K562 (cell line): ENCODE results near the gene ST6GALNAC2. TPM values are rescaled to one million over a fixed set of nuclear protein-coding genes. Genes with fewer than 3 reads are reported as not detected.

Experiments
- ATAC-seq: fragments of 200-7000 bp; cut with Tn5 transposase; 3 replicates; pipeline ENCODE4 v1.9.1; 2020; ENCODE audit warnings: moderate library complexity
- BruUV-seq: library from RNA; stranded (reverse); fragments of 400-500 nt; replicated peaks from 2 replicates; lab custom pipeline; 2021; lab: Mats Ljungman, UMichigan
- CTCF ChIA-PET: fragments of 300-600 bp; formaldehyde crosslinking; extraction: SDS; loops from one replicate; lab custom pipeline; 2021; ENCODE audit warnings: low intra/inter-chr PET ratio; lab: Yijun Ruan, JAX
- POLR2A ChIA-PET: fragments of 300-600, 350-650 bp; sonication (Branson Sonifier 250); formaldehyde crosslinking; extraction: SDS; loops from one replicate; lab custom pipeline; 2021; ENCODE audit warnings: antibody characterized with exemption, inconsistent platforms; lab: Yijun Ruan, JAX
- DNase-seq, 4 experiments: peaks; one replicate each; pipeline versions ENCODE4 v3.0.0 to v3.0.0-alpha.2; 2011 to 2018; ENCODE audit warnings: low spot score in 3 of 4, mixed read lengths in 3 of 4; ENCODE audit errors: extremely low read depth in 1 of 4
- FAIRE-seq: peaks from 2 replicates; lab custom pipeline; 2011; peaks lifted over from hg19 to GRCh38; lab: Jason Lieb, UNC
- H2AFZ ChIP-seq: 2 replicates; pipeline ENCODE4 v1.6.0; 2011; ENCODE audit warnings: low read depth, low read length, control low read depth, inconsistent platforms
- H3K27ac ChIP-seq: fragments of 200-600 bp; 3 replicates; pipeline ENCODE4 v1.8.0; 2011; ENCODE audit warnings: low read depth, mild to moderate bottlenecking, control low read depth, inconsistent platforms, low read length, moderate library complexity, mixed read lengths; ENCODE audit errors: extremely low read depth
- H3K27me3 ChIP-seq, 2 experiments: fragments of 300-600 bp in 1 of 2; 2 replicates in 1 of 2; 3 replicates in 1 of 2; pipeline versions ENCODE4 v1.6.0 to v1.8.0; 2011; ENCODE audit warnings: inconsistent platforms in 2 of 2, low read length in 2 of 2, mild to moderate bottlenecking in 1 of 2, mixed read lengths in 1 of 2, moderate library complexity in 1 of 2; ENCODE audit not compliant: control insufficient read depth in 2 of 2, insufficient read depth in 2 of 2
- H3K36me3 ChIP-seq: fragments of 300-600 bp; 3 replicates; pipeline ENCODE4 v1.8.0; 2011; ENCODE audit warnings: mild to moderate bottlenecking, low read length, inconsistent platforms; ENCODE audit not compliant: control insufficient read depth, insufficient read depth
- H3K4me1 ChIP-seq, 2 experiments: fragments of 200-600 bp in 1 of 2; replicated peaks in 1 of 2; 2 replicates in 1 of 2; 3 replicates in 1 of 2; pipeline versions ENCODE4 v1.5.1 to v1.8.0; 2011; ENCODE audit warnings: inconsistent platforms in 2 of 2, low read length in 2 of 2, mild to moderate bottlenecking in 1 of 2, mixed read lengths in 1 of 2, moderate library complexity in 1 of 2; ENCODE audit not compliant: control insufficient read depth in 2 of 2, insufficient read depth in 2 of 2
- H3K4me2 ChIP-seq: 2 replicates; pipeline ENCODE4 v1.6.1; 2011; ENCODE audit warnings: low read length, control low read depth, inconsistent platforms, mixed read lengths; ENCODE audit not compliant: insufficient read depth
- H3K4me3 ChIP-seq: fragments of 200-600 bp; sonication (generic), shearing (Covaris generic); 2 replicates; pipeline ENCODE4 v1.5.1; 2016; ENCODE audit warnings: control low read depth, inconsistent platforms
- H3K79me2 ChIP-seq: fragments of 200-600 bp; 3 replicates; pipeline ENCODE4 v1.8.0; 2011; ENCODE audit warnings: low read length, inconsistent platforms; ENCODE audit not compliant: control insufficient read depth, insufficient read depth
- H3K9ac ChIP-seq, 2 experiments: 2 replicates each; pipeline versions ENCODE4 v1.6.0 to v1.6.1; 2011; ENCODE audit warnings: low read depth in 2 of 2, low read length in 2 of 2, control low read depth in 1 of 2, inconsistent platforms in 1 of 2, mild to moderate bottlenecking in 1 of 2, mixed read lengths in 1 of 2; ENCODE audit not compliant: insufficient read depth in 1 of 2
- H3K9me1 ChIP-seq: one replicate; pipeline ENCODE4 v1.6.0; 2011; ENCODE audit warnings: inconsistent platforms, mild to moderate bottlenecking, low read length, moderate library complexity; ENCODE audit not compliant: control insufficient read depth, insufficient read depth
- H3K9me3 ChIP-seq: replicated peaks from 2 replicates; pipeline ENCODE4 v1.5.1; 2011; ENCODE audit warnings: low read depth, low read length, inconsistent platforms; ENCODE audit not compliant: control insufficient read depth, insufficient read depth
- H4K20me1 ChIP-seq: replicated peaks from 2 replicates; pipeline ENCODE4 v1.6.1; 2011; ENCODE audit warnings: low read length, inconsistent platforms, mixed read lengths; ENCODE audit not compliant: control insufficient read depth, insufficient read depth
- BMI1 ChIP-seq: fragments of 150-350 bp; IDR thresholded peaks from 2 replicates; pipeline ENCODE4 v1.6.1; 2014; ENCODE audit warnings: low read length
- HDGF ChIP-seq: fragments of 450-650 bp; IDR thresholded peaks from 2 replicates; pipeline ENCODE4 v1.6.1; 2016
- KHSRP ChIP-seq: fragments of 450-650 bp; IDR thresholded peaks from 2 replicates; pipeline ENCODE4 v1.6.1; 2017
- MAZ ChIP-seq, 2 experiments: fragments of 450-650 bp in 1 of 2; sonication (generic) in 1 of 2; formaldehyde crosslinking; IDR thresholded peaks in 1 of 2; conservative IDR thresholded peaks in 1 of 2; 2 replicates each; pipeline versions ENCODE4 v1.4.0 to v1.5.0; 2020; ENCODE audit warnings: mild to moderate bottlenecking in 1 of 2, missing genetic modification reagents in 1 of 2
- NCOA4 ChIP-seq: fragments of 450-650 bp; IDR thresholded peaks from 2 replicates; pipeline ENCODE4 v1.6.1; 2018; ENCODE audit warnings: mild to moderate bottlenecking; ENCODE audit not compliant: partially characterized antibody
- NR4A1 ChIP-seq, 2 experiments: fragments of 250-450 bp in 1 of 2; fragments of 450-650 bp in 1 of 2; sonication (Bioruptor Pico) in 1 of 2; IDR thresholded peaks; 2 replicates each; pipeline versions ENCODE4 v1.4.0 to v1.6.1; 2016 to 2020; ENCODE audit warnings: mild to moderate bottlenecking in 2 of 2, missing compliant biosample characterization in 1 of 2, missing genetic modification characterization in 1 of 2, moderate library complexity in 1 of 2
- PHF8 ChIP-seq: fragments of 200-600 bp; sonication (generic); IDR thresholded peaks from 2 replicates; pipeline ENCODE4 v1.6.1; 2012; ENCODE audit warnings: mixed run types, mild to moderate bottlenecking, inconsistent platforms, low read length, moderate library complexity, borderline replicate concordance
- RBM15 ChIP-seq: fragments of 200-400 bp; formaldehyde crosslinking; IDR thresholded peaks from 2 replicates; pipeline ENCODE4 v1.6.1; 2018; ENCODE audit warnings: mild to moderate bottlenecking, low read length, moderate library complexity; ENCODE audit not compliant: insufficient read depth
- RCOR1 ChIP-seq, 2 experiments: IDR thresholded peaks; 2 replicates each; pipeline ENCODE4 v1.6.1; 2012; ENCODE audit warnings: low read depth in 2 of 2, low read length in 2 of 2, borderline replicate concordance in 1 of 2, improper control_type of control experiment in 1 of 2
- SIN3B ChIP-seq: fragments of 450-650 bp; IDR thresholded peaks from 2 replicates; pipeline ENCODE4 v1.6.1; 2017; ENCODE audit warnings: low read depth, mild to moderate bottlenecking, moderate library complexity
- ZFX ChIP-seq: sonication (generic); formaldehyde crosslinking; IDR thresholded peaks from 2 replicates; pipeline ENCODE4 v1.8.0; 2022; ENCODE audit warnings: mild to moderate bottlenecking, missing genetic modification reagents, moderate library complexity
- ZKSCAN8 ChIP-seq: fragments of 200-800 bp; sonication (Bioruptor generic); IDR thresholded peaks from 2 replicates; pipeline ENCODE4 v1.6.1; 2016; ENCODE audit warnings: missing genetic modification characterization, missing compliant biosample characterization
- ZNF212 ChIP-seq: fragments of 450-650 bp; formaldehyde crosslinking; IDR thresholded peaks from 2 replicates; pipeline ENCODE4 v1.4.0; 2020; ENCODE audit warnings: mild to moderate bottlenecking
- ZNF584 ChIP-seq: fragments of 200-800 bp; sonication (Bioruptor generic); IDR thresholded peaks from 2 replicates; pipeline ENCODE4 v1.6.1; 2016; ENCODE audit warnings: low read depth, mild to moderate bottlenecking, missing genetic modification characterization, missing compliant biosample characterization
- ZNF699 ChIP-seq: fragments of 250-450 bp; sonication (Bioruptor Pico); IDR thresholded peaks from 2 replicates; pipeline ENCODE4 v1.8.0; 2021; ENCODE audit warnings: mild to moderate bottlenecking, moderate library complexity; ENCODE audit not compliant: insufficient replicate concordance
- WGBS: fragments of 100-300 bp; shearing (Covaris generic); methylation state at CpG from one replicate; pipeline ENCODE4 v1.1.6; 2016; ENCODE audit warnings: low coverage, mixed read lengths; ENCODE audit not compliant: insufficient coverage; ENCODE audit errors: missing lambda C conversion rate; 5-methylcytosine and 5-hydroxymethylcytosine counted together
- in situ Hi-C: fragments of 300-500 bp; cut with MboI; formaldehyde crosslinking; loops from 4 replicates; pipeline ENCODE4 v1.15.0; 2018; ENCODE audit warnings: inconsistent platforms, mixed read lengths
- intact Hi-C: fragments of 100-400 bp; cut with micrococcal nuclease; formaldehyde crosslinking; loops from 2 replicates; pipeline ENCODE4 v1.14.2; 2022
- polyA plus RNA-seq, 8 experiments: library from polyadenylated mRNA; depleted of rRNA in 4 of 8; stranded (reverse) in 5 of 8; unstranded in 3 of 8; fragments of >200 nt; fragmentation: Nextera tagmentation in 2 of 8; fragmentation: Illumina TruSeq in 1 of 8; extraction: Ambion mirVana in 2 of 8; extraction: Trizol in 1 of 8; gene quantifications; 2 replicates each; pipeline versions ENCODE4 v1.2.1 to v1.2.3, GENCODE V29; 2011 to 2014; ENCODE audit warnings: inconsistent platforms in 1 of 8, missing spikeins in 1 of 8
- total RNA-seq, 7 experiments: library from RNA; depleted of rRNA in 6 of 7; stranded (reverse); fragments of >200 nt in 6 of 7; fragmentation: Illumina TruSeq in 2 of 7; extraction: Trizol in 2 of 7; gene quantifications; 2 replicates each; pipeline versions ENCODE4 v1.2.1 to v1.2.3, GENCODE V29; 2011 to 2021; ENCODE audit warnings: low replicate concordance in 1 of 7
- TF ChIP-seq, protein P1 (sequence below): sonication (generic); formaldehyde crosslinking; IDR thresholded peaks from 2 replicates; pipeline ENCODE4 v1.8.1; 2022; ENCODE audit warnings: missing genetic modification reagents
- TF ChIP-seq, protein P2 (sequence below): fragments of 450-650 bp; IDR thresholded peaks from one replicate; pipeline ENCODE4 v1.6.1; 2018; ENCODE audit warnings: mild to moderate bottlenecking, moderate library complexity; ENCODE audit not compliant: partially characterized antibody
- TF ChIP-seq, protein P3 (sequence below): sonication (generic); formaldehyde crosslinking; IDR thresholded peaks from 2 replicates; pipeline ENCODE4 v1.8.1; 2023; ENCODE audit warnings: mild to moderate bottlenecking, missing genetic modification reagents

The ST6GALNAC2 gene
- total and polyA plus RNA-seq, 9 of the 15 experiments (the other 6 are each of a cell fraction or from before 2014, with no cell fraction given): 0.18 TPM; not detected in 8

DNA sequence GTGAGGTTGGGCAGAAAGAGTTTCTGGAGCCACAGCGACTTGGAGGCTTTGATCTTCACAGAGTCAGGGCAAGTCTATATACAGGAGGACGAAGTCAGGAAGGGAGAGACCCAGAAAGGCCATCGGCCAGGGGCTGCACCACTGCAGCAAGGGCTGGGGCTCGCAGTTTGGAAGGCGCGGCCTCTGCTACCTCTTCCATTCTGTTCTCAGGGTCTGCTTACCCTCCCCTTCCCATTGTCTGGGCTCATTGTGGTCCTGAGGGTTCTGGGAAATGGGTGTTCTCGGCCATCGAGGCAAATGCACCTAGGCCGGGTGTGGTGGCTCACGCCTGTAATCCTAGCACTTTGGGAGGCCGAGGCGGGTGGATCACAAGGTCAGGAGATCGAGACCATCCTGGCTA is 41.9 kb upstream of the ST6GALNAC2 start:
- Histone ChIP-seq H3K27ac (no peak overlapping the region), H3K36me3 (peaks cover 67% of the 10 kb centered on the region), H4K20me1 (peaks cover 5% of the 10 kb centered on the region), H2AFZ (no peak overlapping the region), H3K4me2 (no peak overlapping the region), H3K27me3 (no peaks in the 10 kb centered on the region), H3K9me1 (no peaks in the 10 kb centered on the region), H3K4me3 (no peak overlapping the region), H3K4me1 (peaks cover 5 to 8% of the 10 kb centered on the region in 2 experiments), H3K9me3 (no peaks in the 10 kb centered on the region), H3K79me2 (peaks cover 5% of the 10 kb centered on the region; the same call in 1 of the 3 replicates), H3K9ac (no peak overlapping the region)
- in situ Hi-C loops (no loop called here), intact Hi-C loops (no loop called here)
- TF ChIP-seq ZFX (no peak), SIN3B (no peak), RCOR1 (IDR thresholded peaks at IDR 0.05; ENCODE audit: borderline replicate concordance in 1 of 2, low read depth in 2 of 2, low read length in 2 of 2) (no peak), MAZ (CRISPR knock-in tag; conservative IDR thresholded peaks at IDR 0.05 in 1 of 2, IDR thresholded peaks at IDR 0.05 in 1 of 2) (no peak), PHF8 (no peak), KHSRP (no peak), ZKSCAN8 (CRISPR knock-in tag) (no peak), NR4A1 (CRISPR knock-in tag; IDR thresholded peaks at IDR 0.05) (no peak), NR4A1 (tag; IDR thresholded peaks at IDR 0.05) (no peak), BMI1 (no peak), ZNF584 (CRISPR knock-in tag) (no peak), NCOA4 (no peak), RBM15 (no peak), HDGF (no peak), ZNF212 (CRISPR knock-in tag) (no peak), ZNF699 (no peak)
- TF ChIP-seq, protein P1, sequence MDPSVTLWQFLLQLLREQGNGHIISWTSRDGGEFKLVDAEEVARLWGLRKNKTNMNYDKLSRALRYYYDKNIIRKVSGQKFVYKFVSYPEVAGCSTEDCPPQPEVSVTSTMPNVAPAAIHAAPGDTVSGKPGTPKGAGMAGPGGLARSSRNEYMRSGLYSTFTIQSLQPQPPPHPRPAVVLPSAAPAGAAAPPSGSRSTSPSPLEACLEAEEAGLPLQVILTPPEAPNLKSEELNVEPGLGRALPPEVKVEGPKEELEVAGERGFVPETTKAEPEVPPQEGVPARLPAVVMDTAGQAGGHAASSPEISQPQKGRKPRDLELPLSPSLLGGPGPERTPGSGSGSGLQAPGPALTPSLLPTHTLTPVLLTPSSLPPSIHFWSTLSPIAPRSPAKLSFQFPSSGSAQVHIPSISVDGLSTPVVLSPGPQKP (CRISPR knock-in tag): no peak
- TF ChIP-seq, protein P2, sequence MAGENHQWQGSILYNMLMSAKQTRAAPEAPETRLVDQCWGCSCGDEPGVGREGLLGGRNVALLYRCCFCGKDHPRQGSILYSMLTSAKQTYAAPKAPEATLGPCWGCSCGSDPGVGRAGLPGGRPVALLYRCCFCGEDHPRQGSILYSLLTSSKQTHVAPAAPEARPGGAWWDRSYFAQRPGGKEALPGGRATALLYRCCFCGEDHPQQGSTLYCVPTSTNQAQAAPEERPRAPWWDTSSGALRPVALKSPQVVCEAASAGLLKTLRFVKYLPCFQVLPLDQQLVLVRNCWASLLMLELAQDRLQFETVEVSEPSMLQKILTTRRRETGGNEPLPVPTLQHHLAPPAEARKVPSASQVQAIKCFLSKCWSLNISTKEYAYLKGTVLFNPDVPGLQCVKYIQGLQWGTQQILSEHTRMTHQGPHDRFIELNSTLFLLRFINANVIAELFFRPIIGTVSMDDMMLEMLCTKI: no peak
- TF ChIP-seq, protein P3, sequence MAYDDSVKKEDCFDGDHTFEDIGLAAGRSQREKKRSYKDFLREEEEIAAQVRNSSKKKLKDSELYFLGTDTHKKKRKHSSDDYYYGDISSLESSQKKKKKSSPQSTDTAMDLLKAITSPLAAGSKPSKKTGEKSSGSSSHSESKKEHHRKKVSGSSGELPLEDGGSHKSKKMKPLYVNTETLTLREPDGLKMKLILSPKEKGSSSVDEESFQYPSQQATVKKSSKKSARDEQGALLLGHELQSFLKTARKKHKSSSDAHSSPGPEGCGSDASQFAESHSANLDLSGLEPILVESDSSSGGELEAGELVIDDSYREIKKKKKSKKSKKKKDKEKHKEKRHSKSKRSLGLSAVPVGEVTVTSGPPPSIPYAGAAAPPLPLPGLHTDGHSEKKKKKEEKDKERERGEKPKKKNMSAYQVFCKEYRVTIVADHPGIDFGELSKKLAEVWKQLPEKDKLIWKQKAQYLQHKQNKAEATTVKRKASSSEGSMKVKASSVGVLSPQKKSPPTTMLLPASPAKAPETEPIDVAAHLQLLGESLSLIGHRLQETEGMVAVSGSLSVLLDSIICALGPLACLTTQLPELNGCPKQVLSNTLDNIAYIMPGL: no peak
- ATAC-seq (no peak), DNase-seq (no peak), FAIRE-seq (no peak)
- WGBS: 91% methylated on average over 4 of the region's 13 CpGs
- ChIA-PET POLR2A (interaction anchor here (0.5 to 0.8 kb wide), 5 partner anchors 30 to 216 kb away, joined by 3 to 4 read pairs (median 3); no protein-coding TSS in a partner anchor), CTCF (no interaction called here)
- BruUV-seq: no TSS peak
